GM18951 (cell line): ENCODE data around the gene SOHLH1.
"Not testable (repeated sequence)": the region's sequence is repeated elsewhere in the genome, so short reads cannot be mapped to it uniquely, and the experiment has no call there.

Experiments used
- POLR2A ChIP-seq: IDR thresholded peaks from 4 replicates; pipeline ENCODE4 v1.6.1; 2011; ENCODE audit warnings: mild to moderate bottlenecking; ENCODE audit not compliant: insufficient read length, insufficient read depth; ENCODE audit errors: extremely low read depth
- in situ Hi-C: fragments of 300-500 bp; cut with MboI; formaldehyde crosslinking; loops from one replicate; pipeline ENCODE4 v1.12.0; 2022; ENCODE audit warnings: low sequenced_read_pairs, mixed read lengths, inconsistent platforms; ENCODE audit not compliant: unreplicated experiment

Gene SOHLH1

DNA sequence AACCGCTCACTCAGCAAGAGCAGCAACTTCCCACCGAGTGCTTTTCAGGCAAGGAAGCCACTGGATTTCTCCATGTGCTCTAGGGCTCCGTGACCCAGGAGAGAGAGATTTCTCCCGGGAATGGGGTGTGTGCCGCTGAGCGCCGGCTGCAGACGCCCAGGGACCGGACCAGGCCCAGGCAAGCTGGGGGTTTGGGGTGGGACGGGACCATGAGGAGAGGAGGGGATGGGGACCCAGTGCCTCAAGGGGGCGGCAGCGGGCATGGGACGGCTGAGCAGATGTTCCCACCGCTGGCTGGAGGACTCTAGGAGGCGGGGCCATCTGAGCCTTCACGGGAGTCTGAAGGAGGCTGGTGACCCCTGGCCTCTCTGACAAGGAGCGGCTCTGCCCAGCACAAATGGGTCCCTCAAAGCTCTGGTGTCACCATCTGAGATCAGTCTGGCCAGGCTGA lies 27.7 kb downstream of the SOHLH1 start:
- in situ Hi-C loops, result no loop called here
- TF ChIP-seq POLR2A, result no peak

DNA sequence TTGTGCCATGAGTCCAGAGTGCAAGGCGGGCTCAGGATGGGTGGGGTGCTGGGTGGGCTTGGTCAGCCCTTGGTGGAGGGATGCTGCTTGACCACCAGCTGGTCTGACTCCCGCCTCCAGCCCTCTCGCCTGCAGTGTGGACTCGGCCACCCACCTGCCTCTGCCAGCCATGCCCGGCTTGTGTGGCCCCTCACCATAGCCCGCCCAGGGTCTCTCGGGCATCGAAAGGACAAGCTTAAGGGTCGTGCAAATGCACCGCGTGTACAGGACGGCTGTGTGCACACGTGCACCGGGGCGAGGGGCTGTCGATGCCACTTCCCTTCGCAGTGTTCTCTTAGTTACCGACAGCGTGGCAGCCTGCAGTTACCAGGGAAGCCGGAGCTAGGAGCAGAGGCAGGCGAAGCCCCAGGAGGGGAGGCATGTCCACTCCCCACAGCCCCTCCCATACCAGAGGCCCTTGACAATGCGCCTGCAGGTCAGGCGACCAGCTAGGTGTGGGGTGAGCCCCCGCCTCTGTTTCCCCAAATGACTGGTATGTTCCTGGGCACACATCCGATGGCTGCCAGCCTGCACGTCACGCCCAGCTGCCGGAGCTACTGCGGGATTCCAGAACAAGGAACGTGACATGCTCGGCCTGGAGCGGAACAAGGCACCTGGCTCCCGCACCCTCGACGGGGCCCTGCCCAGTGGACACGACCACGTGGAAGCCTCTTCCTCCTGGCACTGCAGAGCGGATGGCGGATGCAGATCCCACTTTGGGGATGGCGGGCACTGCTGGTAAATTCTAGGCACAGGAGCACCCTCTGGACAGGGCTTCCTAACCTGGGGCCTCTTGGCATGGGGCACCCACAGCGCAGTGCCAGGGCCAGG lies 28.3 kb downstream of the SOHLH1 start:
- no peak for TF ChIP-seq POLR2A
- in situ Hi-C loops, result no loop called here

DNA sequence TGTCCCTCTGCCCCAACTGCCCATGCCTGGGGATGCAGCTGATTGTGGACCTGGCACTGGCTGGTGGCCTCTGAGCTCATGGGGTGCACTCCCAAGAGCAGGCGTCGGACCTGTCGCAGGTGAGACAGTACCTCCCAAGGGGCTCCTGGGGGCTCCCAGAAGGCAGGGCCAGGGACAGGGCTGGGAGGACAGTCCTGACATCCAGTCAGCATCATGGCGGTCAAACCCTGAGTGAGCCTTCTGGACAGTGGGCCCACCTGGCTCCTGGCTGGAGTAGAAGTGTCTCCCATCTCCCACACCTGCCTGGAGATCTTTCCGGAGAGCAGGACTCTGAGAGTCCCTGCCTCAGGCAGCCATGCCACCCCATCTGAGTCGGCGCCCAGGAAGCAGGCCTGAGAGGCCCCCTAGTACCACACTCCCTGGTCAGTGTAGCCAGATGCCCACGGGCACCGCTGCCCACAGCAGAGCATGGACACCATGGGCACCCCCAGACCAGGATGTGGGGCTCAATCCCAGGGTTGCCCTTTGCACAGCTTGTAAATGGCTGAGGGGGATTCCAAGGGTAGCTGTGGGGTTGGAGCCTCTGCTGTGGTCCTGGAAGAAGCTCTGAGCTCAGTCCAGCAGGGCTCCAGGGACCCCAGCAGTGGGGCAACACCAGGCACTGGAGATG lies 29.5 kb downstream of the SOHLH1 start:
- in situ Hi-C loops, result no loop called here
- no peak for TF ChIP-seq POLR2A

DNA sequence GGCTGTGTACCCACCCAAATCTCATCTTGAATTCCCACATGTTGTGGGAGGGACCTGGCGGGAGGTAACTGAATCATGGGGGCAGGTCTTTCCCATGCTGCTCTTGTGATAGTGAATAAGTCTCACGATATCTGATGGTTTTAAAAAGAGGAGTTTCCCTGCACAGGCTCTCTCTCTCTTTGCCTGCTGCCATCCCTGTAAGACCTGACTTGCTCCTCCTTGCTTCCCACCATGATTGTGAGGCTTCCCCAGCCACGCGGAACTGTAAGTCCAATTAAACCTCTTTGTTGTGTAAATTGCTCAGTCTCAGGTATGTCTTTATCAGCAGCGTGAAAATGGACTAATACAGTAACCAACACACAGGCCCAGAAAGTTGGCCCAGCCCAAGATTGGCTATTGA lies 30.3 kb downstream of the SOHLH1 start:
- in situ Hi-C loops, result not testable (repeated sequence)

GRCh38 chr9:135667463-135668001 lies 31.7 kb downstream of the SOHLH1 start:
- in situ Hi-C loops, result no loop called here
- TF ChIP-seq POLR2A, result no peak

- TF ChIP-seq POLR2A, result no peak
- in situ Hi-C loops, result no loop called here
Observed at GRCh38 chr9:135666534-135667462, 32.5 kb downstream of the SOHLH1 start.

GRCh38 chr9:135665795-135666189 lies 33.5 kb downstream of the SOHLH1 start:
- no peak for TF ChIP-seq POLR2A
- in situ Hi-C loops, result no loop called here

- in situ Hi-C loops, result no loop called here
- no peak for TF ChIP-seq POLR2A
Observed at GRCh38 chr9:135664801-135665794, 34.2 kb downstream of the SOHLH1 start.

GRCh38 chr9:135664266-135664665 lies 35.0 kb downstream of the SOHLH1 start:
- TF ChIP-seq POLR2A, result no peak
- in situ Hi-C loops, result no loop called here

DNA sequence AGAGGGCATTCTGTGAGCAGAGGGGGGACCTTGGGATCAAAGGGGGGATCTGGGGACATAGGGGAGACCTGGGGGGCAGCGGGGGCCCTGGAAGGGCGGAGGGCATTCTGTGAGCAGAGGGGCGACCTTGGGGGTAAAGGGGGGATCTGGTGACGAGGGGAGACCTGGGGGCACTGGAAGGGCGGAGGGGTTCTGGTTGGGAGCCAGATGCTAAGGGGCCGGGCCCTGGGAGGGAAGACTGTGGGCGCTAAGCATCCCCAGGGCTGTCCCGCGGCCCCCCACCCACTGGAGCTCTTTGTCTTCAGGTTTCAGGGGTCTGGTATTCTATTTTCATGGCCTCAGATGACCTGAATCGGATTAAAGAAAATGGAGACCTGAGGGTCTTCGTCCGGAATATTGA lies 35.4 kb downstream of the SOHLH1 start:
- TF ChIP-seq POLR2A, result no peak
- in situ Hi-C loops, result no loop called here

DNA sequence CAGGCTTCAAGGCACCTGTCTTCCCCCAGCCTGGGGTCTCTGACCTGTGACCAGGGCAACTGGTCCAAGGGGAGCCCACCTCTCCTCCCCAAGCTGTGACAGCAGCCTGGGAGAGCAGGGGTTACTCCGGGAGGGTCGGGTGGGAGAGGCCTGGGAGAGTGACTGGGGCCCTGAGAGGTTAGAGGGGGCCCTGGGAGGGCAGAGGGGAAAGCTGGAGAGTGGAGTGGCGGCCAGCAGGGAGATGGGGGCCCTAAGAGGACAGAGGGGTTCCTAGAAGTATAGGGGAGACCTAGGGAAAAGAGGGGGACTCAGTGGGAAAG lies 35.9 kb downstream of the SOHLH1 start:
- in situ Hi-C loops, result no loop called here
- TF ChIP-seq POLR2A, result no peak
